Neural cell (in vitro differentiated cells): Measurements from ENCODE around the gene AP5Z1. TPM values are rescaled to one million over a fixed set of nuclear protein-coding genes. Genes with fewer than 3 reads are reported as not detected.

Source experiments
- H2AFZ ChIP-seq: fragments of 200-600, 300-800 bp; sonication (generic), shearing (Covaris generic); 2 replicates; pipeline ENCODE4 v1.6.0; 2014; ENCODE audit warnings: low read depth, mild to moderate bottlenecking, antibody characterized with exemption, low read length, moderate library complexity
- H3F3A ChIP-seq: fragments of 200-600 bp; shearing (Covaris generic); 2 replicates; pipeline ENCODE4 v1.6.1; 2016; ENCODE audit warnings: mild to moderate bottlenecking, moderate library complexity, mixed read lengths, antibody characterized with exemption, low read length; ENCODE audit not compliant: insufficient read depth, poor library complexity, severe bottlenecking
- H3K27ac ChIP-seq: fragments of 200-600, 300-800 bp; sonication (generic), shearing (Covaris generic); 2 replicates; pipeline ENCODE4 v1.5.1; 2014; ENCODE audit warnings: mild to moderate bottlenecking, low read length, moderate library complexity
- H3K27me3 ChIP-seq: fragments of 300-800, 200-600 bp; sonication (generic), shearing (Covaris generic); 2 replicates; pipeline ENCODE4 v1.6.0; 2014; ENCODE audit warnings: mild to moderate bottlenecking, low read depth, low read length, moderate library complexity; ENCODE audit not compliant: insufficient read depth
- H3K36me3 ChIP-seq: fragments of 300-800, 200-600 bp; sonication (generic), shearing (Covaris generic); 2 replicates; pipeline ENCODE4 v1.5.1; 2014; ENCODE audit warnings: mild to moderate bottlenecking, antibody characterized with exemption, low read length, moderate library complexity; ENCODE audit not compliant: insufficient read depth
- H3K4me2 ChIP-seq: fragments of 300-800, 200-600 bp; sonication (generic), shearing (Covaris generic); 2 replicates; pipeline ENCODE4 v1.6.0; 2014; ENCODE audit warnings: mild to moderate bottlenecking, low read length
- H3K4me3 ChIP-seq: fragments of 300-800, 200-600 bp; sonication (generic), shearing (Covaris generic); 2 replicates; pipeline ENCODE4 v1.5.1; 2014; ENCODE audit warnings: mild to moderate bottlenecking, low read length, moderate library complexity
- H3K79me2 ChIP-seq: fragments of 200-600 bp; shearing (Covaris generic); replicated peaks from 2 replicates; pipeline ENCODE4 v1.6.0; 2014; ENCODE audit warnings: mild to moderate bottlenecking, low read length, moderate library complexity; ENCODE audit not compliant: insufficient read depth
- H3K9ac ChIP-seq: fragments of 300-800, 200-600 bp; sonication (generic), shearing (Covaris generic); 2 replicates; pipeline ENCODE4 v1.6.1; 2016; ENCODE audit warnings: mild to moderate bottlenecking, low read length, mixed read lengths
- H3K9me2 ChIP-seq: fragments of 200-600 bp; shearing (Covaris generic); 2 replicates; pipeline ENCODE4 v1.6.1; 2016; ENCODE audit warnings: mild to moderate bottlenecking, low read length, mixed read lengths; ENCODE audit not compliant: insufficient read depth
- H3K9me3 ChIP-seq: fragments of 200-600, 300-800 bp; sonication (generic), shearing (Covaris generic); 2 replicates; pipeline ENCODE4 v1.6.1; 2016; ENCODE audit warnings: mild to moderate bottlenecking, mixed run types, low read length, moderate library complexity, mixed read lengths
- H4K20me1 ChIP-seq: fragments of 200-600 bp; shearing (Covaris generic); 2 replicates; pipeline ENCODE4 v1.6.1; 2016; ENCODE audit warnings: mild to moderate bottlenecking, mixed run types; ENCODE audit not compliant: insufficient read depth
- CTCF ChIP-seq: fragments of 450-650 bp; IDR thresholded peaks from 2 replicates; pipeline ENCODE4 v1.5.1; 2014; ENCODE audit warnings: antibody characterized with exemption, mild to moderate bottlenecking, moderate library complexity; ENCODE audit not compliant: poor library complexity, severe bottlenecking
- EP300 ChIP-seq: fragments of 450-650 bp; conservative IDR thresholded peaks from 2 replicates; pipeline ENCODE4 v1.6.1; 2014; ENCODE audit warnings: antibody characterized with exemption, mild to moderate bottlenecking, moderate library complexity; ENCODE audit not compliant: poor library complexity, severe bottlenecking
- EZH2 ChIP-seq: fragments of 200-600, 300-800 bp; shearing (Covaris generic), sonication (generic); IDR thresholded peaks from 2 replicates; pipeline ENCODE4 v1.6.1; 2014; ENCODE audit warnings: antibody characterized with exemption, low read length, borderline replicate concordance, mild to moderate bottlenecking; ENCODE audit not compliant: insufficient read depth, poor library complexity, severe bottlenecking
- MXI1 ChIP-seq: fragments of 450-650 bp; conservative IDR thresholded peaks from 2 replicates; pipeline ENCODE4 v1.6.1; 2014; ENCODE audit warnings: antibody characterized with exemption, mild to moderate bottlenecking; ENCODE audit not compliant: poor library complexity, severe bottlenecking
- POLR2AphosphoS5 ChIP-seq: IDR thresholded peaks from 2 replicates; pipeline ENCODE4 v1.6.1; 2012
- RAD21 ChIP-seq: fragments of 450-650 bp; conservative IDR thresholded peaks from 2 replicates; pipeline ENCODE4 v1.6.1; 2014; ENCODE audit warnings: antibody characterized with exemption, mild to moderate bottlenecking, moderate library complexity
- REST ChIP-seq: IDR thresholded peaks from 2 replicates; pipeline ENCODE4 v1.6.1; 2012; ENCODE audit warnings: borderline replicate concordance
- SMC3 ChIP-seq: fragments of 450-650 bp; conservative IDR thresholded peaks from 2 replicates; pipeline ENCODE4 v1.6.1; 2014; ENCODE audit warnings: antibody characterized with exemption, mild to moderate bottlenecking, moderate library complexity; ENCODE audit not compliant: poor library complexity
- TAF1 ChIP-seq: IDR thresholded peaks from 2 replicates; pipeline ENCODE4 v1.6.1; 2012; ENCODE audit warnings: low read depth
- polyA plus RNA-seq: library from polyadenylated mRNA; depleted of rRNA; stranded (reverse); fragments of >200 nt; gene quantifications from 2 replicates; pipeline ENCODE4 v1.2.3, GENCODE V29; 2014

The AP5Z1 gene
- polyA plus RNA-seq, 1 donor from 2014 or later, result 36.9 TPM

- H3K27me3 ChIP-seq, result no peaks in the 10 kb centered on the region
Observed at GRCh38 chr7:4820405-4820966, 45.1 kb downstream of the AP5Z1 start.

GRCh38 chr7:4820967-4821471 is 45.6 kb downstream of the AP5Z1 start:
- H3K27ac ChIP-seq, result no peak overlapping the region
- H4K20me1 ChIP-seq, result no peaks in the 10 kb centered on the region
- H3K27me3 ChIP-seq, result no peaks in the 10 kb centered on the region
- H2AFZ ChIP-seq, result no peak overlapping the region
- TF ChIP-seq RAD21 (no peak), POLR2AphosphoS5 (no peak), EP300 (no peak), SMC3 (no peak), MXI1 (no peak)
- H3K4me3 ChIP-seq, result no peak overlapping the region
- no peaks in the 10 kb centered on the region for H3K36me3 ChIP-seq
- no peaks in the 10 kb centered on the region for H3F3A ChIP-seq
- H3K4me2 ChIP-seq, result no peak overlapping the region
- H3K9ac ChIP-seq, result no peak overlapping the region
- no peaks in the 10 kb centered on the region for H3K79me2 ChIP-seq
- H3K9me2 ChIP-seq, result no peaks in the 10 kb centered on the region
- no peaks in the 10 kb centered on the region for H3K9me3 ChIP-seq

More at GRCh38 chr7:4820405-4820966, 45.1 kb downstream of the AP5Z1 start:
- no peaks in the 10 kb centered on the region for H3K9me2 ChIP-seq
- no peak for TF ChIP-seq CTCF
- no peak for TF ChIP-seq SMC3
- TF ChIP-seq MXI1, result no peak
- TF ChIP-seq POLR2AphosphoS5, result no peak
- no peak for TF ChIP-seq TAF1
- TF ChIP-seq EP300, result no peak
- no peak for TF ChIP-seq RAD21
- no peak for TF ChIP-seq REST
- no peak for TF ChIP-seq EZH2
- H3K79me2 ChIP-seq, result no peaks in the 10 kb centered on the region
- H3K27ac ChIP-seq, result no peak overlapping the region
- H3K4me2 ChIP-seq, result no peak overlapping the region
- no peaks in the 10 kb centered on the region for H4K20me1 ChIP-seq
- no peaks in the 10 kb centered on the region for H3F3A ChIP-seq
- H3K36me3 ChIP-seq, result no peaks in the 10 kb centered on the region
- H2AFZ ChIP-seq, result no peak overlapping the region
- no peaks in the 10 kb centered on the region for H3K9me3 ChIP-seq
- H3K9ac ChIP-seq, result no peak overlapping the region
- no peak overlapping the region for H3K4me3 ChIP-seq
